Smooth muscle cell of the brain vasculature (primary cell): ENCODE data around the gene NPFFR2.
"Not testable (repeated sequence)": the region's sequence is repeated elsewhere in the genome, so short reads cannot be mapped to it uniquely, and the experiment has no call there.

ENCODE experiments used
- DNase-seq: peaks from one replicate; pipeline ENCODE4 v3.0.0-alpha.2; 2012; ENCODE audit warnings: low read depth, low spot score

NPFFR2 gene

DNA sequence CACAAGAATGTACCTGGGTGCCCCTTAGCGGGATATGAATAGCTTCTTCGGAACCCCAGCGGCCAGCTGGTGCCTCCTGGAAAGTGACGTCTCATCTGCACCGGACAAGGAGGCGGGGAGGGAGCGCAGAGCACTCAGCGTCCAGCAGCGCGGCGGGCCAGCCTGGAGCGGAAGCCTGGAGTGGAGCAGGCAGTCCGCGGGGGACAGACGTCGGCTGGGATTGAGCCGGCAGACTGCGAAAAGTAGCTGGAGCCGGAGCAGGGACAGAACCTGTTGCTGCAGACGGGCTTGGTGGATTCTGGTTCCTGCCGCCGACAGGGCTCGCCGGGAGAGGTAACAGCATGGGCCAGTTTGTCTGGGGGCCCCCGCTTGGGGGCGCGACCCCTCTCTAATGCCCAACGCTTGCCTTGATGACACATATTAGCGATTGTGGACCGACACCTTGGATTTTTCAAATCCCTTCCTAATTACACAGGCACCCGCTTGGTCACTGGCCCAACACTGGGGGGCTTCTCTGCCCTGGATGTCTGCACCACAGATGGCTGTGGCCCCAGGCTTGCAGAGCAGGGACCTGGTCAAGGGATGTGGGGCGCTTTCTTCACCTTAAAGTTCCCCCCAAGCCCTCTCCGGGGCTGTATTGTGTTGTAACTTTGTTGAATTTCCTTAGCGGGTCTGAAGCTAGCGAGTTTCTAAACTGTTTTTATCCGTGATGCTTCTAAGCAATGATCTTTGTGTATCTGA is at the start of gene NPFFR2:
Gene NPFFR2 (plus strand): TSS at position 133 of the 741 bp plus-strand sequence. CDS start 96,592 bp downstream, outside the sequence.
- DNase-seq: no peak

DNA sequence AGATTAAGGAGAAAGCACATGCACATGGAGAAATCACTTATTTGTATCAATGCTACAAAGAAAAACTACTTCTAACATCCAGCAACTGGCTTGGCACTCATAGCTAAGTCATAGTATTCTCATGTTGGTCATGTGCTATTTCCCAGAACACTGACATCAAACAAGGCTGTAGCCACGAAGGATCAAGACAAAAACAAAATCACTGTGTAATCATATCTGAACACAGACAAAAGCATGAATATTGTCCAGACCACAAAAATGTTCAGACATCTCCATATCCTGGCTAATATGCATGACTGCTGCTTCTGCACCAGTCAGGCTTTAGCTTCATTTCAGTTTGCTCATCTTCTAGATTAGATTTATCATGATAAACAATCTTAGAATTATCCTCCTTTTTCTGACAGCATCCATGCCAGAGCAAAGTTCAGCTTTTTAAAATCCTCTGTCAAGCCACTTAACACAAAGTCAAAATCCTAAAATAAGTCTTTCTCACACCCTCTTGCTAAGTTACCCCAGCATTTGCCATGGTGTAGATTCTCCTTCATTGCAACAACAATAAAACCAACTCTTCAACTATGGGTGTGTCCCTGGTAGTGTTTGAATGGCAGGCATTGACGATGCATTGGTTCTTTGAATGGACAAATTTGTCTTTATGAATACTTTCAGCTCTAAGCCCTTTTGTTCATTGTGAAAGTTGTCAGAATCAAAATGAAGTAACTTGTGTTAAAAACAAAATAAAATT is 39.1 kb upstream of the NPFFR2 start:
- DNase-seq: no peak

DNA sequence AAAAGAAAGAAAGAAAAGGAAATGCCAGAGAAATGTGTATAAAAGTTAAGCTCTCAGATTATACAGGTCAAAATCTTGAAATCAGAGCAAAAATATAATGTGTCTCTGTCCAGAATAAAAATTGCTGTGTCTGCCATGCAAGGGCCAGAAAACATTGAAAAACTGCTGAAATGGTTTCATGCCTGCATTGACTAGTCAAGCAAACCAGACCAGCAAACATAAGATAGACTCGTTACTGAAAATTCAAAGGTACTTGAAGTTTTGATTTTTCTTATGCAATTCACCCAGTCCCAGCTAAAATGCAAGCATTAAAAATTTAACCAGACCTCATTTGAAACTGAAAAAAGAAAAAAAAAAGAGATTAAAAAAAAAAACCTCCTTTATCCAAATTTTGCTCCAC is 37.2 kb upstream of the NPFFR2 start:
- no peak for DNase-seq

DNA sequence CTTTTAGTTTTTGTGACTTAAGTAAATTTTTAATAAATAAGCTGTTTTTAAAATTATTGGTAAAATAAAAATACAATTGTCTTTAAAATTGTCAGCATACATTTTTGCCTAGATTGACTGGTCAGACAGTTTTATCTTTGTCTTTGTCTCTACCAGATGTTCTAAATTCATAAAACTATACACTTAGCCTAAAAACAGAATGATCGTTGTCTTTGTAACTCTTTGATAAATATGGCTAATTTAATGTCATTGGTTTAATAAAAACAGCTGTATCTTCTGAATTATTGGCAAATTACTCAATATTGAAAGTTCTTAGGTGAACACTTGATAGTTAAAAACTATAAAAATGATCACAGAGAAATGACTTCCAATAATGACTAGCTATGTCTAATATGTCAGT is 36.5 kb upstream of the NPFFR2 start:
- no peak for DNase-seq

DNA sequence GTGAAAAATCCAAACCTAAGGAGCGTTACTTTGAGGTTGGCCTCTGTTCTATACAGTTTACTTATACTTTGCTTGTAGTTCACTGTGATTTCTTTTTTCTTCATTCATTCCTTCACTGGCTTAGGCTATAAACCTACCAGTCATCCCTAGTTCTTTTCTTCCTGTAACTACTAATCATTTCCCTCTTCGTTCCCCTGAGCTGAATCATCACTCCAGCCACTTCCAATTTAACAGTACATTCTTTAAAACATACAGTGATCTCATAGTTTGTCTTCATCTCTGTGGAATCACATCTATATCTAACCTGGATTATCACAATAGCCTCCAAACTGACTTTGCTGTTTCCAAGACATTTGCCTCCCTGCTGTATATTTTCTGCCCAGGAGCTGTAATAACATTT is 25.2 kb upstream of the NPFFR2 start:
- DNase-seq: no peak

DNA sequence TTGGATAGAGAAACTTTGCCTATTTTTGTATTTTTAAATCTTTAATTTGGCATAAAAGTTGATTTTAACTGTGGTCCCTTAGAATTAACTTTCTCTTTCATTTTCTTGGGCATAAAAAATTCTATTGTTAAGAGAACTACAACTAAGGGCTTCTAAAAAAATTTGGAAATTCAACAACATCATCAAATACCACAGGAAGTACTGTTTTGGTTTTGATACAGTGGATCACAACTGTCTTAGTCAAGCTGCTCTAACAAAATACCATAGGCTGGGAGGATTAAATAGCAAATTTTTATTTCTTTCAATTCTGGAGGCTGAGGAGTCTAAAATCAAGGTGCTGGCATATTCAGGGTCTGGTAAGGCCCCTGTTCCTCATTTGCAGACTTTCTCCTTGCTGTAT is 19.9 kb upstream of the NPFFR2 start:
- no peak for DNase-seq

DNA sequence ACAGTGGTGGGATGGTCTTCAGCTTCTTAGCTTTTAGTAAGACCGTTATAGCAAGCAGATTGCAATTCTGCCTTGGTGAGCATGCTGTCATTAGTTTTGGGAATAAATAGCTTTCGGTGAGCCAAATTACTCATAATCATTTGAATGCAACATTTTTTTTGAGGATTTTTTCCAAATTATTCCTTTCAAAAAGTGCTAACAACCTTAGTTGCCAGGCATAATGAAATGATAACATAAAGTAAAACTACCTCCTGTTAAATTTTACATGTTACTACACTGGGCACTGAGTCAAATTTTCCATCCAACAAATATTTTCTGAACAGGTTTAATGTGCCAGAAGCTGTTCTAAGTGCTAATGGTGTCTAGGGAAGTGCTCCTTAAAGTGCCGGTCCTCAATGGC is 15.8 kb upstream of the NPFFR2 start:
- DNase-seq: no peak

DNA sequence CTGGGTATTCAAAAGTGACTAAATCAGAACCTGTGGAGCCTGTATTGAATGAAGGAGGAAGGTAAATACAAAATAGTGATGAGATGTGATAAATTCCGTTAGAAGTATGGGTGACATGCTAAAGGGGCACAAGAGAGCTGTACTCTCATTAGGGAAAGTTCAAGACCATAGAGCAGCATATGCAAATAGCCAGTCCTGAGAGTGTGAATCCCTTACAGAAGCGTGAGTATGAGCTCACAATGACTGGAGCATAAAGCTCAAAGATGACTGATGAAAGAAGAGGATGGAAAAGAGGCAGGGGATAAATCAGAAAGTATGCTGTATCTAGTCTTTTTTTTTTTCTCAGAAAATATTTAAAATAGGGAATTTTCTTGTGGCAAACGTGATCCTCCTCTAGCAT is 12.1 kb upstream of the NPFFR2 start:
- no peak for DNase-seq

DNA sequence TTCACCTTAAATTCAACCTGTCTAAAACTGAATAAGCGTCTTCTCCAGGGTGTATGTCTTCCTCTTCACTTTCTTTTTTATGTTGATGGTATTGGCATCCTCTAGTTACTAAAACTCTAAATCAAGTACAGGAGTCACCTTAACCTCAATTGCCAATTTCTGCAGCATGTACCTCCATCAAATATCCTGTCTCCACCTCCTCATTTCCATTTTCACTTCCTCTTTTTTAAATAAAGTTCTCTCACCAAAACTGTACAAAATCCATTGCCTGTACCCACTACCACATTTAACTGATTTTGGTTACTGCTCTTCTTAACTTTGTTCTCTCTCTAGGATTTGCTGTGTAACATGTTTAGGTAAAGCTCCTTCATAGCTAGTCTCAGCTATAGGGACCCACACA is 9.2 kb upstream of the NPFFR2 start:
- DNase-seq: no peak

DNA sequence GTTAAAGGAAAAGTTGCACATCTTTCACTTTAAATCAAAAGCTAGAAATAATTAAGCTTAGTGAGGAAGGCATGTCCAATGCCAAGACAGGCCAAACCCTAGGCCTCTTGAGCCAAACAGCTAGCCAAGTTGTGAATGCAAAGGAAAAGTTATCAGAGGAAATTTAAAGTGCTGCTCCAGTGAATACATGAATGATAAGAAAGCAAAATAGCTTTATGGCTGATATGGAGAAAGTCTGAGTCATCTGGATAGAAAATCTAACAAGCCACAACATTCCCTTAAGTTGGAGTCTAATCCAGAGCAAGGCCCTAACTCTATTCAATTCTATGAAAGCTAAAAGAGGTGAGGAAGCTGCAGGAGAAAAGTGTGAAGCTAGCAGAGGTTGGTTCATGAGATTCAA is 23.8 kb downstream of the NPFFR2 start:
- no peak for DNase-seq

DNA sequence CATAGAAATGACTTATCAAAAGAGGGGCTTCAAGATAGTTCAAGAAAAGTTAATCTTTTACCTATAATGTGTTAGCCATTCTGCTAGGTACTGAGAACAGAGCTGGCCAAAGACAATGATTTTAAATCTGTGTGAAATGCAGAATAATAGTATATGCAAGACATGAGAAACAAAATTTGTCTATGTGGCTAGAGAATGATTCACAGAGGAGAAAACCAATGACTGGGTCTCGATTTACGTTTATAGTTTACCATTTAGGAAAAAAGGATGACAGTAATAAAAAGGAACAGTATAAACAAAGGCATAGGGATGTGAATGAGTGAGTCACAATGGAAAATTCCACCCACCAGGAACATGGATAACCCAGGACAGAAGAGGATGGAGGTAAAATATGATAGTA is 31.9 kb downstream of the NPFFR2 start:
- DNase-seq: no peak

DNA sequence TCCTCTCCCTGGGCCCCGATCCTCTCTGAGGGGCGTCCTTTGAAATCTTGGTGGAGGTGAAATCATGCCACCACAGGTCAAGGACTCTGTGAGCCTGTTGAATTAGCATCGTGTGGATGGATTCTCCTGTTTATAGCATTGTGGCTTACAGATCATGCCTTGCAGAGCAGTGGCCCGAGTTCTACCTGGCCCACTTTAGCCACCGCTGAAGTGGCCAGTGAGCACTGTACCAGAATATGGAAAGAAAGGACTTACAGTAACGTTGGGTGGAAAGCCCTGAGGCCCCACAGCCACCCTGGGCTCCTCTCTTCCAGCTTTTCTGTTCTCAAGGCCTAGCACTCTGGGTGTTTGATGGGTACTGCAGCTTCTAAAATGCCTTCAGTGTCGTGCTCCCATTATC is 35.3 kb downstream of the NPFFR2 start:
- DNase-seq: no peak

DNA sequence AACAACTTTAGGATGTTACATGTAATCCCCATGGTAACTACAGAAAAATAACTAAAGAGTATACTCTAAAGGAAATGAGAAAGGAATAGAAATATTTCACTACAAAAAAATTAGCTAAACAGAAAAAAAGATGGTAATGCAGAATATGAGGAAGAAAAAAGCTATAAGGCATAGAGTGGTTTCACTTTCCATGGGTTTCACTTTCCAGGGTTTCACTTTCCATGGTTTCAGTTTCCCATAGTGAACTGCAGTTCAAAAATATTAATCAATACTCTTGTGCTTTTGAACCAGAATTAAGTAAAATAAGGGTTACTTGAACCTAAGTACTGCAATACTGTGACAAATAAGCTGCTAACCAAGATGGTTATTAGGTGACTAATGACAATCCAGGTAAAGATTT is 42.0 kb downstream of the NPFFR2 start:
- DNase-seq: no peak

DNA sequence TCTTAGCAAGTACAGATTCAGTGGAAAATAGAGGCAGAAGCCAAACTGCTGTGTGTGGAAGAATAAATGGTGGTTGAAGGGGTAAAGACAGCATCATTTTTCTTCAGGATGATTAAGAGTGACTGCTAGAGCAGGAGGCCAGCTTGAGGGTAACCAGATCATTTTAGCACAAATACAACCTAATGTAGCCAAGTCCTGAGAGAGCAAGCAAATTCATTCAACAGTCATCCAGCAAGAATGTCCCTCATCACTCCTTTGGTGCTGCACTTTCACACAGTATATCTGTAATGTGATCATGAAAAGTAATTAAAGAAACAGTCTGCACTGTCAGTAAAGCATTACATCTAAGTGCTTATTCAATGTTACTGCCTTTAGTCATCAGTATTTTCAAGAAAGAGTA is 44.8 kb downstream of the NPFFR2 start:
- no peak for DNase-seq

DNA sequence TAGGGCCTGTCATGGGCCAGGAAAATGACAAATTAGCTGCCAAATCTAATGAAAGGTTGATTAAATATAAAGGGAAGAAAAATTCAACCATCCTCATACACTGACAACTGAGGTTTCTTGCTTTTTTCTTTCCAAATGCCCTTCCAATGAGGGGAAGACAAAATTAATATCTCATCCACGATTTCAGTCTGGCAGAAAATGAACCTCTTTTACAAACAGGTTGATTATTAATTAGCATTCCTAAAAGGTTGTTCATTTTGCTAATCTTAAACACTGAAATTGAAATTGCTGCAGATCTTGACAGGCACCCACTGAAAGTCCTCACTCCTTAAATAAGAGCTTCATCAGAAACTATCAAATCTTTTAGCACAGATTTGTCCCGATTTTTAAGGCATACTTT is 45.5 kb downstream of the NPFFR2 start:
- DNase-seq: no peak

DNA sequence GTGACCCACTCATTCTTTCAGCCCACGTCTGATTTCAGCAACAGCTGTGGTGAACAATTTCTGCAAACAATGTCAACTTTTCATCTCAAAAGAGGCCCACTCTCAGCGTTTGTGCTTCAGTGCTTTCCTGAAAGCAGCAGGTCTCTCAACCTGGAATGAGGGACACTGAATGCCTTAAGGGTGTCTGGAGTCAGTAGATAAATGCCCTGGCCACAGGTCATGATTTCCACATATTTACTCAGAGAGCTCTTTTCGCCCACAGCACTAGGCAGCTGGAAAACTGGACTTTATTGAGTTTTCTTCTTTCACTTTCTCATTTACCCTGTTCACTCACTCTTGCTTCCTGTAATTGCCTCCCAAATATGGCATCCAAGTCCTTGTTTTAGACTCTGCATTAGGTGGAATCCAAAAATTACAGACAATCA is 52.8 kb downstream of the NPFFR2 start:
- DNase-seq: no peak

DNA sequence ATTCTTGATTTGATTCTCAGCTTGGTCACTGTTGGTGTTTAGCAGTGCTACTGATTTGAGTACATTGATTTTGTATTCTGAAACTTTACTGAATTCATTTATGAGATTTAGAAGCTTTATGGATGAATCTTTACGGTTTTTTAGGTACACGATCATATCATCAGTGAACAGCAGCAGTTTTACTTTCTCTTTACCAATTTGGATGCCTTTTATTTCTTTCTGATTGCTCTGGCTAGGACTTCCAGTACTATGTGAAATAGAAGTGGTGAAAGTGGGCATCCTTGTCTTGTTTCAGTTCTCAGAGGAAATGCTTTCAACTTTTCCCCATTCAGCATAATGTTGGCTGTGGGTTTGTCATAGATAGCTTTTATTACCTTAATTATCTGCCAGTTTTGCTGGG is 58.8 kb downstream of the NPFFR2 start:
- not testable (repeated sequence) for DNase-seq

DNA sequence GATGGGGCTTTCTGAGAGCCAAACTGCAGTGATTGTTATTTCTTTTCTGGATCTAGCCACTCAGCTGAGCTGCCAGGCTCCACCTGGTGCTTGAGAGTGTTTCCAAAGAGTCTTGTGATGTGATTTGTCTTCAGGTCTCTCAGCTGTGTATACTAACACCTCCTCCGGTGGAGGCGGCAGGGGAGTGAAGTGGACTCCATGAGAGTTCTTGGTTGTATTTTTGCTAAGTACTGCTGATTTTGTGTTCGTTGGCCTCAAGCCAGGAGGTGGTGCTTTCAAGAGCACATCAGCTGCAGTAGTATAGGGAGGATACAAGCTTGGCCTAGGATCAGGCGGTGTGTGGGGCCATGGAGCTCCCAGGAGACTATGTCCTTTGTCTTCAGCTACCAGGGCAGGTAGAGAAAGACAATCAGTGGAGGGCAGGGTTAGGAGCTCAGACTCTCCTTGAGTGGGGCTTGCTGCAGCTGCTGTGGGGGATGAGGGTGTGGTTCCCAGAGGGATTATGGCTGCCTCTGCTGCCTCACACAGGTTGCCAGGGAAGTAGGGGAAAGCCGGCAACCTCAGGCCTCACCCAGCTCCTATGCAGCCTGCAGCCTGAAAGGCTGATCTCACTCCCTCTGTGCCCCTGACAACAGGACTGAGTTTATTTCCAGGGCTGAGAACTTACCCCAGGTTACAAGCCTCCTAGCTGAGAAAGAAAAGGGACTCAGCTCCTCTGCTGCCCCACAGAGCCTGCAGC is 62.4 kb downstream of the NPFFR2 start:
- DNase-seq: no peak

DNA sequence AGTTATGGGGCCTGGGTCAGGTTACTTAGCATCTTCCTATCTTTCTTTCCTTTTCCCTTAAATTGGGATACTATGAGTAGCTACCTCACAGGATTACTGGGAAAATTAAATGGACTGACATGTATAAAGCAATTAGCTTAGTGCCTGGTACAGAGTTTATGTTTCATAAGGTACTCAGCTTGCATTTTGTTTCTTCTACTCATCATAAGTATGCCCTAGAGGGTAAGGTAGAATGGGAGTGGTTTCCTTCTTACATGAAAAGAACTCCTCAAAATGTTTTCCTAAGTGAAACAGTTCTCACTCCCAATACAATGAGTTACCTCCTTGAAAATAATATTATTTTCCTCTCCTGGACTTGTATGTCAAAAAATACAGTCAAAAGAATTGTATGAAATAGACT is 75.7 kb downstream of the NPFFR2 start:
- no peak for DNase-seq

DNA sequence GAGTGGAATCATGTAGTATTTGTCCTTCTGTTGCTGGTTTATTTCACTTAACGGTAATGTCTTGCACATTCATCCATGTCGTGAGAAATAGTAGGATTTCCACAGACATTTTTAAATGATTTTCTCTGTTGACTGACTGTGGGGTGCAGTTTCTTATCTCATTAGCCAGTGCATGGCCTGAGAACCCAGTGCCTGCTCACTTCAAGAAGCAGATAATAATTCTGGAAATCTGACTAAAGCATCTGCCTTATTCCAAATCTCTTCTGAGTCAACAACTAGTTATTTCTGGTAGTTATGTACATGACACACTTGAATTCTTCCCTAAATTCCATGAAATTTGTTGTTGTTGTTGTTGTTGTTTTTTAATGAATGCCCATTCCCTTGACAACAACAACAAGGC is 77.6 kb downstream of the NPFFR2 start:
- DNase-seq: no peak

DNA sequence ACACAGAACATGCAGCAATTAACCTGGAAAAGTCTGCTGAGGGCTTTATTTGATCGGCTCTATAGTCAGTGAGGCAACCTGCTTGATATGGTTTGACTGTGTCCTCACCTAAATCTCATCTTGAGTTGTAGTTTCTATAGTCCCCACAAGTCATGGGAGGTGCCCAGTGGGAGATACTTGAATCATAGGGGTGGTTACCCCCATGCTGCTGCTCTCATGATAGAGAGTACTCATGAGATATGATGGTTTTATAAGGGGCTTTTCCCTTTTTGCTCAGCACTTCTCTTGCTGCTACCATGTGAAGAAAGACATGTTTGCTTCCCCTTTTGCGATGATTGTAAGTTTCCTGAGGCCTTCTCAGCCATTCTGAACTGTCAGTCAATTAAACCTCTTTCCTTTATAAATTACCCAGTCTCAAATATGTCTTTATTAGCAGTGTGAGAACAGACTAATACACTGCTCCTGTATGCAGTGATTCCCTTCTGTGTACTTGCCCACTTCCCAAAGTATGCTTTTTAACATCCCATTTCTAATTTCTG is 78.2 kb downstream of the NPFFR2 start:
- no peak for DNase-seq

DNA sequence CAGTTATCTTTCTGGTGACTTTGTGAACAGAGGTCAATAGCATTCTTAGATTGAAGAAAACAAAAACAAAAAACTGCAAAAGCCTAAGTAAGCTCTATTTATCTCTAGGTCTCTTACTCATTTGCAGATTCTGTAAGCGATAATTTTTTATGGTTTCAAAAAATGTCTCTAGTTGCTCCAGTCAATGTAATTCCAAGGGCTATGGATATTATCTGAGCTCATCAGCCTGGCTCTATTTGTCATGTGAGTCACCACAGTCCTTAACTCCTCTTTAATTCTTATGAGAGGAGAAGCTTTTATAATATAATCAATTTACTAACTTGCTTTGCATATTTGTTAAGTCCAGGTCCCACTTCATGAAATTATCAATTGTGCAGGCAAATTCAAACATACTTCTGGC is 79.1 kb downstream of the NPFFR2 start:
- no peak for DNase-seq
